Parietal lobe (tissue), 1 donor: ENCODE measurements around the gene PM20D2. TPM values are rescaled to one million over a fixed set of nuclear protein-coding genes. Genes with fewer than 3 reads are reported as not detected.

Experiments used
- total RNA-seq: library from RNA; depleted of rRNA; stranded (reverse); fragments of >200 nt; gene quantifications from one replicate; pipeline ENCODE4 v1.2.3, GENCODE V29; 2014

Gene PM20D2, protein sequence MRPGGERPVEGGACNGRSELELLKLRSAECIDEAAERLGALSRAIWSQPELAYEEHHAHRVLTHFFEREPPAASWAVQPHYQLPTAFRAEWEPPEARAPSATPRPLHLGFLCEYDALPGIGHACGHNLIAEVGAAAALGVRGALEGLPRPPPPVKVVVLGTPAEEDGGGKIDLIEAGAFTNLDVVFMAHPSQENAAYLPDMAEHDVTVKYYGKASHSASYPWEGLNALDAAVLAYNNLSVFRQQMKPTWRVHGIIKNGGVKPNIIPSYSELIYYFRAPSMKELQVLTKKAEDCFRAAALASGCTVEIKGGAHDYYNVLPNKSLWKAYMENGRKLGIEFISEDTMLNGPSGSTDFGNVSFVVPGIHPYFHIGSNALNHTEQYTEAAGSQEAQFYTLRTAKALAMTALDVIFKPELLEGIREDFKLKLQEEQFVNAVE
- 16.6 TPM for total RNA-seq

DNA sequence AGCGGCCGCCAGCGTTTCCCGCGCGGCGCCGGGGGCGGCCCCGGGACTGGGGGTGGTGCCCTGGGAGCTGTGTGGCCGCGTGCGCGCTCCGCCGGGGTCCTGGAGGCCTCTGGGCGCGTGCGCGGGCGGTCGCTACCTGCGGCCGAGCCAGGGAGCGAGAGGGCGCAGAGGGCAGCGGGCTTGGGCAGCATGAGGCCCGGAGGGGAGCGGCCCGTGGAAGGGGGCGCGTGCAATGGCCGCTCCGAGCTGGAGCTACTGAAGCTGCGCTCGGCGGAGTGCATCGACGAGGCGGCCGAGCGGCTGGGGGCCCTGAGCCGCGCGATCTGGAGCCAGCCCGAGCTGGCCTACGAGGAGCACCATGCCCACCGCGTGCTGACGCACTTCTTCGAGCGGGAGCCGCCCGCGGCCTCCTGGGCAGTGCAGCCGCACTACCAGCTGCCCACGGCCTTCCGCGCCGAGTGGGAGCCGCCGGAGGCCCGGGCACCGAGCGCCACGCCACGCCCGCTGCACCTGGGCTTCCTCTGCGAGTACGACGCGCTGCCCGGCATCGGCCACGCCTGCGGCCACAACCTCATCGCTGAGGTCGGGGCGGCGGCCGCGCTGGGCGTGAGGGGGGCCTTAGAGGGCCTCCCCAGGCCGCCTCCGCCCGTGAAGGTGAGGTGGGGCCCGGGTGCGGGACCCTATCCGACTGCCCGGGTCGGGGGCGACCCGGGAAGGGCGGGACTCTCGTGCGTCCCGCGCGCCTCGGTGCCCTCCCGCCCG lies at the start of gene PM20D2:
PM20D2 (plus strand) TSS at position 100 of the 762 bp plus-strand sequence; CDS start at position 190, 90 bp downstream.

GRCh38 chr6:89117211-89118108 lies 28.4 kb upstream of the PM20D2 start, which contains the start of gene SRSF12:
TSS of gene SRSF12 (minus strand) at chr6:89118071. CDS start at chr6:89117887, 184 bp downstream.

Other genes starting within 250 kb of the PM20D2 start
- gene RNGTT, start 182.4 kb upstream of the PM20D2 start, total RNA-seq, result 65.4 TPM
- 81.7 TPM for gene PNRC1, start 65.3 kb upstream of the PM20D2 start, total RNA-seq
- 38.2 TPM for gene SRSF12, start 28.0 kb upstream of the PM20D2 start, total RNA-seq
- not detected for gene GABRR1, start 71.3 kb downstream of the PM20D2 start, total RNA-seq
- 0.63 TPM for gene GABRR2, start 169.2 kb downstream of the PM20D2 start, total RNA-seq
- 53.2 TPM for gene UBE2J1, start 206.7 kb downstream of the PM20D2 start, total RNA-seq